Measurements from ENCODE around the gene C1QTNF12. TPM values are rescaled to one million over a fixed set of nuclear protein-coding genes. Genes with fewer than 3 reads are reported as not detected.
"Not testable (repeated sequence)": the region's sequence is repeated elsewhere in the genome, so short reads cannot be mapped to it uniquely, and the experiment has no call there.

C1QTNF12 gene
- total RNA-seq, 1 donor from 2014 or later = 1.2 TPM

- DNase-seq (ENCODE audit: low read depth) = no peak
Measured at GRCh38 chr1:1200876-1201810, 45.4 kb downstream of the C1QTNF12 start.

DNA sequence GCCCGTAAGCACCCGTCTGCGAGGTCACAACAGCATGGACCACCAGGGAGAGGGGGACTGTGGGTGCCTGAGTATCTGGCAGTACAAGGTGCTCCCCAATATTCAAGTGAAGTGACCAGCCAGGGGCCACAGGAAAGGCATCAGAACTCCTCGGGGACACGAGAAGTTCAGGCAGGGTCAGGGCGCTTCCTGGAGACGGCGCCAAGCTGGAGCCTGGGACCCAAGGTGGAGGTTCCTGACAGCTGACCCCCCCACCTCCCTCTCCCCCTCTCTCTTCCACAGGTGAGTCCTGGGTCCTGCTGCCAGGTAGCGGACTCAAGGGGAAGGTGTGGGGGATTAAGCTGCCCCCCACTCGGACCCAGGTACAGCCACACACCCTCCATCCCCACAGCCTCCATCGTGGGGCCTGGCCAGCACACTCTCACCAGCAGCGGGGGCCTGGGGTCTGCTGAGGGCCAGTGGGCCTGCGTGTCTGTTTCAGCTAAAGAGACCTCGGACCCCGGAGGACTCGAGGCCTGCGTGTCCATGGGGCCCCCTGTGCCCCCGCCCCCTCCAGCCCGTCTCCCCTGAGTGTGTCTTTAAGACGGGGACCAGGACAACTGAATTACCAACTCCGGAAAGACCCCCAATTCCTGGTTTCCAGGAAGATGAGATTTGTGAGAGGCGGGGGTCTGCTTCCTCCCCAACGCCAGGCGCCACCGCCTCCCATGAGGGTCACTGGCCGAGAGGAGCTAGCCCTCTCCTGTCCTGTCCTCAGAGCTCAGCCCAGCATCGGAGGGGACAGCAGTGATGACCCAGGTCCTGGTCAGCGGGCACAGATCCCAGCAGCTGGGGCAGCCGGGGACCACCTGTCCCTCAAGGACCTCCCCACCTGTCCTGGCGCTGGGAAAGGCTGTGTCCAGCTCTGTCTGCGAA lies 46.3 kb downstream of the C1QTNF12 start:
- no peak for DNase-seq (ENCODE audit: low read depth)

DNA sequence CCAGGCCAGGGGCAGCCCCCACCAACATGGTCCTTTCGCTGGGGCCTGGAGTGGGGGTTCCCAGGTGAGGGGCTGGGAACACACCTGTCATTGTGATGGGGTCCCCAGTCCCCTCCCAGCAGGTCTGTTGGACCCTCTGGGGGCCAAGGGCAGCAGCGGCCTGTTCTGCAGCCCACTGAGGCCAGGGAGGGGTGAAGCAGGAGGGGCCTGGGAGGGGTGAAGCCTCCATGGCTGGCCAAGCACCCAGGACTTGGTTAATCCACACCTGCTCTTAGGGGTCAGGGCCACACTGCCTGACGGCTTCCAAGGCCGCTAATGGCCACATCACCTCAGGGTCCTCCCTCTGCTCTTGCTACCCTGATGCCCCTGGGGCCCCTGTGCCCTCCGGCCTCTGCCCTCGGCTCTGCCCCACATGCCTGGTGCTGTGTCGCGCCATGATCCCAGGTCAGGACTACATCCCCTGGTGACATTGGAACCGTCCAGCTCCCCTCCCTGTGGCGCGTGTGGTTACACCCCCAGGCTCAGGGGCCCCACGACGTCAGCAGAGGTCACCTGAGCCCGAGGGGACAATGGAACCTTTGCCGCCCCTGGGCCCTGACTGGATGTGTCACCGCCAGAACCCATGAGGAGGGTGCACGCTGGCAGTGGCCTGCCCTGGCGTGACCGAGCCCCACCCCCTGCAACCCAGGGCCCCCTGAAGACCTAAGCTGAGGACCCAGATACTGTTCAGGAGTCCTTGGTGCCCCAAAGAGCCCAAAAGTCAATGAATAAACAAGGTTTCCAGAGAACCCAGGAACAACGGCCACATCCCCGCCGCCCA lies 47.2 kb downstream of the C1QTNF12 start:
- no peak for DNase-seq (ENCODE audit: low read depth)

DNA sequence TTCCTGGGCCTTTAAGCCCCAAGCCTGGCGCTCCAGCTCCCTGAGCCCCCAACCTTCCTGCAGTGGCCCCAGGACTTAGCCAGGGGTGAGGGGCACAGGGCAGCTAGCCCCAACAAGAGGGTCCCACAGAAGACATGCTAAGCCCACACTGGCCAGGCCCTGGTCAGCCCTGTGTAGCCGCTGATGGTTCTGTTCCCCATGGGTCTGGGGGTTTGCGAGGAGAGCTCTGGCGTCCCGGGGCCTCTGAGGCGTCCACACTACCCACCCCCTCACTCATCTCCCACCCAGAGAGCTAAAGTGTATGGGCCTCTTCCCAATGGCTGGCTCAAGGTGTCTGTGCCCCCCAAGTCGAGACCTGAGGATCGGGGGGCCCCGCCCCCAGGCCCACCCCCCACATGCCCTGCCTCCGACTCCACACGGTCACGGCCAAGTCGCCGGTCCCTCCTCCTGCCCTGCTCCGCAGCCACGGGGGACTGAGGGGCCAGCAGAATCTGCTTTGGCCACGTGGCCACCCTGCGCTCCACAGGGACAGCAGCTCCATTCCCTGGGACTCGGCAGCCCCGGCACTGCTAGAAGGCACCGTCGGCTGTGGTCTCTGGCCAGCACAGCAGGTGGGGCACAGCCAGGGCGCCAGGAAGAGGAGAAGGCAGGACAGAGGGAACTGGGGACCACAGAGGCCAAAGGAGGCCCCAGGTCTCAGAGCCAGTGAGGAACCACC lies 47.9 kb downstream of the C1QTNF12 start:
- no peak for DNase-seq (ENCODE audit: low read depth)

GRCh38 chr1:1197551-1198422 lies 48.7 kb downstream of the C1QTNF12 start:
- DNase-seq (ENCODE audit: low read depth) = no peak

- no peak for DNase-seq (ENCODE audit: low read depth)
Measured at GRCh38 chr1:1197188-1197500, 49.4 kb downstream of the C1QTNF12 start.

DNA sequence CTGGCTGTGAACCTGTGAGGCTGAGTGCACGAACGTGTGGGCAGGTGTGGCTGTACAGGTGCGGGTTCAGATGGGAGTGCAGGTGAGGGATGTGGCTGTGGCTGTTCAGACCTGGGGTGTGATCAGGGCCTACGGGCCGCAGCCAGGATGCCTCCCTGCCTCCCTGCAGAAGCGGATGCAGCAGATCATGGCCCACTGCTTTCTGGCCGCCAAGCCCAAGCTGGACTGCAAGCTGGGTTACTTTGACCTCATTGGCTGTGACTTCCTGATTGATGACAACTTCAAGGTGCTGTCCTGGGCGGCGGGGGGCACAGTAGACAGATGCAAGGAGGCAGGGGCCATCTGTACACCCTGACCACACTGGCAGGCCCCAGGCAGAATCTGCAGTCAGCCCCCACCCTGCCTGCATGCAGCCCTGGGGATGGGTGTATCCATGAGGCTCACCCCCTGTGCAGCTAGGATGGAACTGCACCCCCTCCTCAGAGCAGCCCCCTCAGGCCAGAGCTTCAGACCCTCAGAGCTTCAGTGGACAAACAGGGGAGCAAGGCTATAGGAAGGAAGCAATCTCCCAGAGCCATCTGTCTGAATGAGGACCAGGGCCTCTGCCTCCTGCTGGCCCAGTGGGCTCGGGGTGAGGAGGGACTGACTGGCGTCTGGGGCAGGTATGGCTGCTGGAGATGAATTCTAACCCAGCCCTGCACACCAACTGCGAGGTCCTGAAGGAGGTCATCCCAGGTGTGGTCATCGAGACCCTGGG lies 49.9 kb downstream of the C1QTNF12 start:
- no peak for DNase-seq (ENCODE audit: low read depth)

DNA sequence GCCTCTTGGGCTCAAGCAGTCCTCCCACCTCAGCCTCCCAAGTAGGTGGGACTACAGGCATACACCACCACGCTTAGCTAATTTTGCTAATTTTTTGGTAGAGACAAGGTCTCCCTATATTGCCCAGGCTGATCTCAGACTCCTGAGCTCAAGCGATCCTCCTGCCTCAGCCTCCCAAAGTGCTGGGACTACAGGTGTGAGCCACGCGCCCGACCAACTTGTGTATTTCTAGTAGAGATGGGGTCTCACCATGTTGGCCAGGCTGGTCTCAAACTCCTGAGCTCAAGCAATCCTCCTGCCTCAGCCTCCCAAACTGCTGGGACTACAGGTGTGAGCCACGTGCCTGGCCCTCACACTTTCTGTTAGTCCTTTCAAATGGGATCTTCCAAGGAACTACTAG lies 50.8 kb downstream of the C1QTNF12 start:
- DNase-seq (ENCODE audit: low read depth) = not testable (repeated sequence)

GRCh38 chr1:1194723-1195122 lies 51.8 kb downstream of the C1QTNF12 start:
- no peak for DNase-seq (ENCODE audit: low read depth)

Small RNA genes within 50 kb of the gene (microRNA-seq; reads per million reads assigned to microRNA genes)
- gene MIR6726 = not detected

Other genes starting within 250 kb of the C1QTNF12 start
- gene HES4, start 246.6 kb downstream of the C1QTNF12 start, total RNA-seq = 45.8 and 63.9 TPM in 2 replicates
- gene ISG15, start 233.2 kb downstream of the C1QTNF12 start, total RNA-seq = 103 and 148 TPM in 2 replicates
- 108 and 171 TPM in 2 replicates for gene AGRN, start 226.6 kb downstream of the C1QTNF12 start, total RNA-seq
- gene RNF223, start 172.4 kb downstream of the C1QTNF12 start, total RNA-seq = 0.05 and 0.83 TPM in 2 replicates
- gene C1orf159, start 130.6 kb downstream of the C1QTNF12 start, total RNA-seq = 10.0 and 11.7 TPM in 2 replicates
- not detected in 2 replicates for gene TTLL10, start 72.8 kb downstream of the C1QTNF12 start, total RNA-seq
- gene TNFRSF18, start 40.1 kb downstream of the C1QTNF12 start, total RNA-seq = 0.47 TPM in 1 of 2 replicates, not detected in the other
- not detected in 2 replicates for gene TNFRSF4, start 32.6 kb downstream of the C1QTNF12 start, total RNA-seq
- gene SDF4, start 14.7 kb downstream of the C1QTNF12 start, total RNA-seq = 142 and 150 TPM in 2 replicates
- gene B3GALT6, start 14.5 kb downstream of the C1QTNF12 start, total RNA-seq = 61.8 and 68.1 TPM in 2 replicates
- 50.3 and 52.2 TPM in 2 replicates for gene UBE2J2, start 27.1 kb upstream of the C1QTNF12 start, total RNA-seq
- gene SCNN1D, start 33.7 kb upstream of the C1QTNF12 start, total RNA-seq = 2.2 and 2.5 TPM in 2 replicates
- gene ACAP3, start 61.2 kb upstream of the C1QTNF12 start, total RNA-seq = 97.3 and 106 TPM in 2 replicates
- gene PUSL1, start 61.9 kb upstream of the C1QTNF12 start, total RNA-seq = 41.6 and 43.4 TPM in 2 replicates
- gene INTS11, start 77.9 kb upstream of the C1QTNF12 start, total RNA-seq = 74.5 and 76.4 TPM in 2 replicates
- 26.2 and 28.9 TPM in 2 replicates for gene CPTP, start 78.1 kb upstream of the C1QTNF12 start, total RNA-seq
- 0.10 and 0.13 TPM in 2 replicates for gene TAS1R3, start 84.6 kb upstream of the C1QTNF12 start, total RNA-seq
- 121 and 137 TPM in 2 replicates for gene DVL1, start 102.7 kb upstream of the C1QTNF12 start, total RNA-seq
- 224 and 252 TPM in 2 replicates for gene MXRA8, start 111.8 kb upstream of the C1QTNF12 start, total RNA-seq
- 183 and 198 TPM in 2 replicates for gene AURKAIP1, start 128.5 kb upstream of the C1QTNF12 start, total RNA-seq
- gene CCNL2, start 152.6 kb upstream of the C1QTNF12 start, total RNA-seq = 185 and 228 TPM in 2 replicates
- 113 TPM in 2 replicates for gene MRPL20, start 160.6 kb upstream of the C1QTNF12 start, total RNA-seq
- gene ANKRD65, start 174.6 kb upstream of the C1QTNF12 start, total RNA-seq = not detected in 2 replicates
- gene VWA1, start 189.0 kb upstream of the C1QTNF12 start, total RNA-seq = 0.52 and 1.0 TPM in 2 replicates
- gene ATAD3C, start 203.0 kb upstream of the C1QTNF12 start, total RNA-seq = not detected in 2 replicates
- gene ATAD3B, start 225.0 kb upstream of the C1QTNF12 start, total RNA-seq = 12.1 and 20.2 TPM in 2 replicates

Data from myocyte (in vitro differentiated cells).